Measurements from ENCODE around the gene SLAMF6. TPM values are rescaled to one million over a fixed set of nuclear protein-coding genes. Genes with fewer than 3 reads are reported as not detected.
"Not testable (repeated sequence)": the region's sequence is repeated elsewhere in the genome, so short reads cannot be mapped to it uniquely, and the experiment has no call there.

SLAMF6 gene
- total RNA-seq, 2 experiments from 2014 or later: 28.8 to 31.0 TPM

GRCh38 chr1:160539990-160540858, 17.2 kb upstream of the SLAMF6 start:
- Mint-ChIP-seq H3K9me3 (ENCODE audit: low read depth) (peaks cover 7% of the 10 kb centered on the region), H3K4me3 (peak overlapping the region; percentile 32), H3K27me3 (no peaks in the 10 kb centered on the region), H3K4me1 (peaks cover 48% of the 10 kb centered on the region), H3K27ac (peak overlapping the region; percentile 85), H3K36me3 (peaks cover 27% of the 10 kb centered on the region)
- DNase-seq: peak; percentile 81
- CTCF ChIA-PET: interaction anchor here (0.8 to 24.3 kb wide), 17 partner anchors 10 to 455 kb away, joined by 3 to 337 read pairs (median 3); partner anchors contain the start of gene SLAMF6
- ATAC-seq: peak; percentile 93

GRCh38 chr1:160539684-160539989, 16.6 kb upstream of the SLAMF6 start:
- ATAC-seq (no peak), DNase-seq (no peak)
- Mint-ChIP-seq H3K27ac (peak overlapping the region; percentile 85), H3K4me3 (peak overlapping the region; percentile 29), H3K27me3 (no peaks in the 10 kb centered on the region), H3K9me3 (ENCODE audit: low read depth) (peaks cover 11% of the 10 kb centered on the region), H3K4me1 (peaks cover 42% of the 10 kb centered on the region), H3K36me3 (peaks cover 26% of the 10 kb centered on the region)
- CTCF ChIA-PET: interaction anchor here (0.9 to 24.3 kb wide), 7 partner anchors 10 to 110 kb away, joined by 3 to 337 read pairs (median 9); partner anchors contain the start of gene SLAMF6

GRCh38 chr1:160538985-160539651, 16.1 kb upstream of the SLAMF6 start:
- ATAC-seq (no peak), DNase-seq (no peak)
- Mint-ChIP-seq H3K9me3 (ENCODE audit: low read depth) (peaks cover 13% of the 10 kb centered on the region), H3K36me3 (peaks cover 28% of the 10 kb centered on the region), H3K27ac (peak overlapping the region; percentile 44), H3K4me3 (no peak overlapping the region), H3K4me1 (peaks cover 39% of the 10 kb centered on the region), H3K27me3 (no peaks in the 10 kb centered on the region)
- CTCF ChIA-PET: interaction anchor here (2.4 to 24.3 kb wide), 3 partner anchors 10 to 110 kb away, joined by 14 to 337 read pairs (median 23); no protein-coding TSS in a partner anchor

GRCh38 chr1:160537714-160538665, 14.9 kb upstream of the SLAMF6 start:
- Mint-ChIP-seq H3K36me3 (peaks cover 31% of the 10 kb centered on the region), H3K4me1 (peaks cover 35% of the 10 kb centered on the region), H3K4me3 (no peak overlapping the region), H3K27ac (no peak overlapping the region), H3K27me3 (no peaks in the 10 kb centered on the region), H3K9me3 (ENCODE audit: low read depth) (peaks cover 18% of the 10 kb centered on the region)
- CTCF ChIA-PET: interaction anchor here (1.1 to 1.6 kb wide), 2 partner anchors 15 to 69 kb away, joined by 3 read pairs; partner anchors contain the start of gene SLAMF6
- ATAC-seq: no peak
- DNase-seq: no peak

- no peak overlapping the region for H3K4me3 Mint-ChIP-seq
- H3K36me3 Mint-ChIP-seq: peaks cover 33% of the 10 kb centered on the region
- peaks cover 17% of the 10 kb centered on the region for H3K4me1 Mint-ChIP-seq
- H3K27me3 Mint-ChIP-seq: no peaks in the 10 kb centered on the region
- CTCF ChIA-PET: interaction anchor here (1.0 to 2.0 kb wide), 3 partner anchors 9 to 106 kb away, joined by 3 to 6 read pairs (median 4); no protein-coding TSS in a partner anchor
- H3K9me3 Mint-ChIP-seq (ENCODE audit: low read depth): peaks cover 22% of the 10 kb centered on the region
- no peak overlapping the region for H3K27ac Mint-ChIP-seq
- no peak for DNase-seq
- ATAC-seq: no peak
Observed at GRCh38 chr1:160534823-160535605, 12.0 kb upstream of the SLAMF6 start.

- DNase-seq, H3K4me3 Mint-ChIP-seq, H3K27ac Mint-ChIP-seq, ATAC-seq, CTCF ChIA-PET, H3K27me3 Mint-ChIP-seq: not testable (repeated sequence)
- Mint-ChIP-seq H3K4me1 (peaks cover 17% of the 10 kb centered on the region), H3K36me3 (peaks cover 40% of the 10 kb centered on the region), H3K9me3 (ENCODE audit: low read depth) (peaks cover 26% of the 10 kb centered on the region)
Observed at GRCh38 chr1:160532557-160532813, 9.4 kb upstream of the SLAMF6 start.

GRCh38 chr1:160531809-160532556, 8.9 kb upstream of the SLAMF6 start:
- ATAC-seq, H3K4me3 Mint-ChIP-seq, DNase-seq, H3K27me3 Mint-ChIP-seq, CTCF ChIA-PET, H3K27ac Mint-ChIP-seq: not testable (repeated sequence)
- Mint-ChIP-seq H3K9me3 (ENCODE audit: low read depth) (peaks cover 26% of the 10 kb centered on the region), H3K4me1 (peaks cover 21% of the 10 kb centered on the region), H3K36me3 (peaks cover 41% of the 10 kb centered on the region)

- H3K27me3 Mint-ChIP-seq, ATAC-seq, H3K4me3 Mint-ChIP-seq, DNase-seq: not testable (repeated sequence)
- Mint-ChIP-seq H3K4me1 (peaks cover 24% of the 10 kb centered on the region), H3K36me3 (peaks cover 38% of the 10 kb centered on the region), H3K9me3 (ENCODE audit: low read depth) (peaks cover 20% of the 10 kb centered on the region), H3K27ac (peak overlapping the region; percentile 16)
- CTCF ChIA-PET: interaction anchor here (1.0 to 2.7 kb wide), 4 partner anchors 11 to 78 kb away, joined by 3 to 14 read pairs (median 4); no protein-coding TSS in a partner anchor
Observed at GRCh38 chr1:160529401-160529952, 6.4 kb upstream of the SLAMF6 start.

- not testable (repeated sequence) for H3K27me3 Mint-ChIP-seq; H3K9me3 Mint-ChIP-seq (ENCODE audit: low read depth); DNase-seq; ATAC-seq
- Mint-ChIP-seq H3K4me3 (peak overlapping the region; percentile 46), H3K27ac (peak overlapping the region; percentile 77), H3K4me1 (peaks cover 57% of the 10 kb centered on the region), H3K36me3 (peaks cover 35% of the 10 kb centered on the region)
- CTCF ChIA-PET: interaction anchor here (0.7 to 2.5 kb wide), 5 partner anchors 14 to 95 kb away, joined by 3 to 18 read pairs (median 4); no protein-coding TSS in a partner anchor
Observed at GRCh38 chr1:160523789-160524188, 734 bp upstream of the SLAMF6 start.

GRCh38 chr1:160522136-160522535, 919 bp downstream of the SLAMF6 start:
- Mint-ChIP-seq H3K9me3 (ENCODE audit: low read depth) (peaks cover 7% of the 10 kb centered on the region), H3K4me3 (peak overlapping the region; percentile 88), H3K27me3 (no peaks in the 10 kb centered on the region), H3K4me1 (peaks cover 65% of the 10 kb centered on the region), H3K27ac (peak overlapping the region; percentile 96), H3K36me3 (peaks cover 39% of the 10 kb centered on the region)
- ATAC-seq (peak; percentile 18), DNase-seq (no peak)
- CTCF ChIA-PET: interaction anchor here (1.0 to 2.5 kb wide), 11 partner anchors 12 to 102 kb away, joined by 3 to 18 read pairs (median 3); no protein-coding TSS in a partner anchor

GRCh38 chr1:160521554-160521953, 1.5 kb downstream of the SLAMF6 start:
- H3K4me1 Mint-ChIP-seq: peaks cover 67% of the 10 kb centered on the region
- no peak for ATAC-seq
- no peaks in the 10 kb centered on the region for H3K27me3 Mint-ChIP-seq
- peaks cover 6% of the 10 kb centered on the region for H3K9me3 Mint-ChIP-seq (ENCODE audit: low read depth)
- no peak for DNase-seq
- peaks cover 39% of the 10 kb centered on the region for H3K36me3 Mint-ChIP-seq
- CTCF ChIA-PET: interaction anchor here (1.0 to 2.5 kb wide), 7 partner anchors 19 to 93 kb away, joined by 3 to 18 read pairs (median 3); no protein-coding TSS in a partner anchor
- H3K4me3 Mint-ChIP-seq: peak overlapping the region; percentile 88
- peak overlapping the region; percentile 96 for H3K27ac Mint-ChIP-seq

All from activated CD8-positive, alpha-beta memory T cell treated with anti-CD3 and anti-CD28 coated beads, Interleukin-2, amount 10 ng/mL, durations not matched to agents 7 days and 5 days (primary cell).